Gastrocnemius medialis (tissue), 4 donors: ENCODE measurements around the gene MIF4GD. TPM values are rescaled to one million over a fixed set of nuclear protein-coding genes. Genes with fewer than 3 reads are reported as not detected.

Experiments used
- ATAC-seq, 2 donors: fragments of 150-250 bp; one replicate each; pipeline ENCODE4 v1.9.1; 2016
- DNase-seq, 2 donors: peaks; one replicate each; pipeline ENCODE4 v3.0.0-alpha.2; 2019
- H3K27ac ChIP-seq, 4 donors: fragments of 200-600 bp; sonication (generic); 1 replicate in 1 of 4; 2 replicates in 3 of 4; pipeline ENCODE4 v1.5.1; 2016 to 2018; ENCODE audit warnings: mild to moderate bottlenecking in 2 of 4, moderate library complexity in 1 of 4
- H3K27me3 ChIP-seq, 3 donors: fragments of 200-600 bp; sonication (generic) in 2 of 3; 1 replicate in 1 of 3; 2 replicates in 2 of 3; pipeline versions ENCODE4 v1.5.1 to v1.6.0; 2016 to 2019; ENCODE audit warnings: mild to moderate bottlenecking in 1 of 3, moderate library complexity in 1 of 3
- H3K36me3 ChIP-seq, 2 donors: fragments of 200-600 bp; sonication (generic) in 1 of 2; one replicate each; pipeline ENCODE4 v1.5.1; 2017 to 2018
- H3K4me1 ChIP-seq, 2 donors: fragments of 200-600 bp; sonication (generic) in 1 of 2; one replicate each; pipeline ENCODE4 v1.5.1; 2016 to 2017; ENCODE audit warnings: mild to moderate bottlenecking in 2 of 2
- H3K4me3 ChIP-seq, 4 donors: fragments of 200-600 bp; sonication (generic) in 3 of 4; 1 replicate in 1 of 4; 2 replicates in 3 of 4; pipeline ENCODE4 v1.5.1; 2016 to 2019; ENCODE audit warnings: mild to moderate bottlenecking in 2 of 4
- H3K9me3 ChIP-seq, 3 donors: fragments of 200-600 bp; sonication (generic) in 2 of 3; 1 replicate in 1 of 3; 2 replicates in 2 of 3; pipeline ENCODE4 v1.5.1; 2016 to 2019
- POLR2A ChIP-seq, 2 donors: fragments of 450-650 bp; IDR thresholded peaks; one replicate each; pipeline ENCODE4 v1.6.1; 2017; ENCODE audit warnings: antibody characterized with exemption in 2 of 2, mild to moderate bottlenecking in 2 of 2, moderate library complexity in 2 of 2
- in situ Hi-C, 4 donors: fragments of 200-750 bp; cut with MboI; loops; one replicate each; pipeline versions ENCODE4 v1.15.0 to v1.8.0; 2017; ENCODE audit warnings: low sequenced_read_pairs in 4 of 4
- intact Hi-C: fragments of 100-400 bp; cut with DNase I; formaldehyde crosslinking; loops from one replicate; pipeline ENCODE4 v1.15.1; 2023; ENCODE audit warnings: low total_unique reads
- total RNA-seq, 4 donors: library from RNA; depleted of rRNA; stranded (reverse); fragments of >200 nt; gene quantifications; one replicate each; pipeline versions ENCODE4 v1.1.0 to v1.2.3, GENCODE V29; 2016
- TF ChIP-seq, protein P1 (sequence below), 5 experiments: fragments of 450-650 bp in 3 of 5; fragments of 200-600 bp in 2 of 5; sonication (generic) in 2 of 5; IDR thresholded peaks in 4 of 5; conservative IDR thresholded peaks in 1 of 5; 1 replicate in 4 of 5; 2 replicates in 1 of 5; pipeline ENCODE4 v1.5.1; 2016 to 2019; ENCODE audit warnings: antibody characterized with exemption in 5 of 5, mild to moderate bottlenecking in 3 of 5, moderate library complexity in 3 of 5

Gene MIF4GD
- total RNA-seq, 4 donors from 2014 or later: 50.5 to 96.1 (median 72.4) TPM

- intact Hi-C loops (no loop called here), in situ Hi-C loops (no loop called here)
- peak overlapping the region in 1 of 4 donors; percentile 51 for H3K27ac ChIP-seq
- H3K9me3 ChIP-seq: no peaks in the 10 kb centered on the region
- peaks cover 0 to 63% of the 10 kb centered on the region in 2 donors for H3K36me3 ChIP-seq
- ATAC-seq: no peak
- no peak overlapping the region for H3K4me3 ChIP-seq
- H3K4me1 ChIP-seq: peaks cover 21 to 22% of the 10 kb centered on the region in 2 donors
- no peaks in the 10 kb centered on the region for H3K27me3 ChIP-seq
- TF ChIP-seq, protein P1, sequence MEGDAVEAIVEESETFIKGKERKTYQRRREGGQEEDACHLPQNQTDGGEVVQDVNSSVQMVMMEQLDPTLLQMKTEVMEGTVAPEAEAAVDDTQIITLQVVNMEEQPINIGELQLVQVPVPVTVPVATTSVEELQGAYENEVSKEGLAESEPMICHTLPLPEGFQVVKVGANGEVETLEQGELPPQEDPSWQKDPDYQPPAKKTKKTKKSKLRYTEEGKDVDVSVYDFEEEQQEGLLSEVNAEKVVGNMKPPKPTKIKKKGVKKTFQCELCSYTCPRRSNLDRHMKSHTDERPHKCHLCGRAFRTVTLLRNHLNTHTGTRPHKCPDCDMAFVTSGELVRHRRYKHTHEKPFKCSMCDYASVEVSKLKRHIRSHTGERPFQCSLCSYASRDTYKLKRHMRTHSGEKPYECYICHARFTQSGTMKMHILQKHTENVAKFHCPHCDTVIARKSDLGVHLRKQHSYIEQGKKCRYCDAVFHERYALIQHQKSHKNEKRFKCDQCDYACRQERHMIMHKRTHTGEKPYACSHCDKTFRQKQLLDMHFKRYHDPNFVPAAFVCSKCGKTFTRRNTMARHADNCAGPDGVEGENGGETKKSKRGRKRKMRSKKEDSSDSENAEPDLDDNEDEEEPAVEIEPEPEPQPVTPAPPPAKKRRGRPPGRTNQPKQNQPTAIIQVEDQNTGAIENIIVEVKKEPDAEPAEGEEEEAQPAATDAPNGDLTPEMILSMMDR (IDR thresholded peaks at IDR 0.05 in 4 of 5, conservative IDR thresholded peaks at IDR 0.05 in 1 of 5): no peak
- no peak for TF ChIP-seq POLR2A (IDR thresholded peaks at IDR 0.05)
- DNase-seq: no peak
Measured at GRCh38 chr17:75245011-75245410, 26.0 kb downstream of the MIF4GD start.

DNA sequence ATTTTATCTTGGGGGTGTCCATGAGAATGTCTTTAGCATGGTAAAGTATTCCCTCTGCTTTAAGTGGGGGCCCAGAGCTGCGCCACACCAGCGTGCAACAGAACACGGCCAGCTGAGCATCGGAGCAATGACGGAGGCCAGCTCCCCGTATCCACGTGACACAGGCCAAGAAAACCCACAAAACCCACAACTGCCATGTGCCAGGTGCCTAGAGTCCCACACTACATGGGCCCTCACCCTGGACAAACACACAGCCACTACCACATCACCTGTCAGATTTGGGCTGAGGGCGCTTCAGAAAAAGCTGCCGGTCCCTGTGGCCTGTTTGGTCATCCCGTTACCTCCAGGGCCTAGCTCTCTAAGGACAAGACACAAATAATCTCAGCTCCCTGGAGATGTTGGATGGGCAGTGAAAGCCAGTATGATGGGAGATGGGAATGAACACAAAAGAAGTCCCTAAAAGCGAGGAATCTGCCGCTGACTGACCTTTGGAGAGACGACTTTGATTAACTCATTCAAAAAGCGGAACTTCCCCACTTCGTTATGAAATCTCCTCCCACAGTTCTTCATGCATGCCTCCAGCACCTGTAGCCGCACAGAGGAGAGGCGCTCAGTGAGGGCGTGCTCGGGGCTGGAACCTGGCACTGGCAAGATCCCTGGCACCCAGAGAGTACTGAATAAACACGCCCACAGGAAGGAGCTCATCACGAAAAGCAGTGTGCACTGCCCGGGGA is 26.7 kb downstream of the MIF4GD start:
- intact Hi-C loops: no loop called here
- in situ Hi-C loops: no loop called here
- no peak for ATAC-seq

GRCh38 chr17:75242461-75243042 is 28.5 kb downstream of the MIF4GD start:
- Histone ChIP-seq H3K36me3 (peaks cover 0 to 79% of the 10 kb centered on the region in 2 donors), H3K9me3 (no peaks in the 10 kb centered on the region), H3K4me3 (no peak overlapping the region), H3K27me3 (no peaks in the 10 kb centered on the region), H3K4me1 (peaks cover 9 to 21% of the 10 kb centered on the region in 2 donors), H3K27ac (peak overlapping the region; percentile 72 to 87 (median 78))
- no peak for TF ChIP-seq POLR2A (IDR thresholded peaks at IDR 0.05)
- TF ChIP-seq, protein P1 (IDR thresholded peaks at IDR 0.05 in 4 of 5, conservative IDR thresholded peaks at IDR 0.05 in 1 of 5): no peak
- DNase-seq: no peak
- in situ Hi-C loops: no loop called here
- no peak for ATAC-seq
- intact Hi-C loops: loop anchor here (1.0 kb wide), 1 partner anchor 28 kb away; no protein-coding TSS in a partner anchor

More for the DNA sequence above, 26.7 kb downstream of the MIF4GD start:
- H3K36me3 ChIP-seq: peaks cover 0 to 70% of the 10 kb centered on the region in 2 donors
- no peak for TF ChIP-seq POLR2A (IDR thresholded peaks at IDR 0.05)
- TF ChIP-seq, protein P1 (IDR thresholded peaks at IDR 0.05 in 4 of 5, conservative IDR thresholded peaks at IDR 0.05 in 1 of 5): no peak
- H3K4me1 ChIP-seq: peaks cover 14 to 15% of the 10 kb centered on the region in 2 donors
- H3K27me3 ChIP-seq: no peaks in the 10 kb centered on the region
- H3K4me3 ChIP-seq: no peak overlapping the region
- peak overlapping the region in 2 of 4 donors; percentile 21 to 51 for H3K27ac ChIP-seq
- no peaks in the 10 kb centered on the region for H3K9me3 ChIP-seq
- DNase-seq: no peak

GRCh38 chr17:75241996-75242460 is 29.0 kb downstream of the MIF4GD start:
- ATAC-seq (peak; percentile 76 to 78), DNase-seq (peak; percentile 61 to 91)
- TF ChIP-seq, protein P1 (IDR thresholded peaks at IDR 0.05 in 4 of 5, conservative IDR thresholded peaks at IDR 0.05 in 1 of 5): no peak
- no peak for TF ChIP-seq POLR2A (IDR thresholded peaks at IDR 0.05)
- H3K9me3 ChIP-seq: no peaks in the 10 kb centered on the region
- H3K27ac ChIP-seq: peak overlapping the region; percentile 72 to 87 (median 78)
- H3K36me3 ChIP-seq: peaks cover 0 to 79% of the 10 kb centered on the region in 2 donors
- peaks cover 9 to 26% of the 10 kb centered on the region in 2 donors for H3K4me1 ChIP-seq
- in situ Hi-C loops (no loop called here), intact Hi-C loops (loop anchor here (1.0 kb wide), 1 partner anchor 28 kb away; no protein-coding TSS in a partner anchor)
- no peaks in the 10 kb centered on the region for H3K27me3 ChIP-seq
- no peak overlapping the region for H3K4me3 ChIP-seq
